NCI-H510A treated with DMSO at 0.1 percent for 48 hours (cell line): ENCODE data around the gene TAS2R60.
"Not testable (repeated sequence)": the region's sequence is repeated elsewhere in the genome, so short reads cannot be mapped to it uniquely, and the experiment has no call there.

Source experiments
- DNase-seq: peaks from one replicate; lab custom pipeline; 2025; lab: John Stamatoyannopoulos, UW

TAS2R60 gene

DNA sequence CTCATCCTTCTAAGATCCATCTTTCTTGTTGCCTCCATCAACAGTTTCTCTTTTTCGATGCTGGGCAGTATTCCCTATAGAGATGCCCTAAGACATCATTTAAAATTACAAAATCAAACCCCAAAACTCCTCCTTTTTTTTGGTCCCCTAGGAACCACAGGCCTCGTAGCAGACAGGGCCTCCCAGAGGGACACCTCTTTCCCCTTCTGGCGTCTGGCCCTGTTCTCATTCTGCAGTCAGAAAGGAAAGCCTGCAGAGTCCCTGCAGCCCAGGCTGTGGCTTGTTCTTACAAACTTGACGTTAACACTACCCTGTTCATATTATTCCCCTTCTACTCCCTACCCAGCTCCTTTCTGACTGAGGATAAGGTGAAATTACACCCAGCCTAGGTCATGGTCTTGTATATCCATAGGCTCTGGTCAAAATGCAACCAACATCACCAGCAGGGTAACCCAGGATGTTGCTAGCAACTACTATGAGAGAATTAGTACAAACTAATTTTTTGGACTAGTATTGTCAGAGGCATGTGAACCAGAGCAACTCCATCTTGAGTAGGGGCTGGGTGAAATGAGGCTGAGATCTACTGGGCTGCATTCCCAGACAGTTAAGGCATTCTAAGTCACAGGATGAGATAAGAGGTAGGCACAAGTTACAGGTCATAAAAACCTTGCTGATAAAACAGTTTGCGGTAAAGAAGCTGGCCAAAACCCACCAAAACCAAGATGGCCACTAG is 31.1 kb upstream of the TAS2R60 start:
- no peak for DNase-seq

DNA sequence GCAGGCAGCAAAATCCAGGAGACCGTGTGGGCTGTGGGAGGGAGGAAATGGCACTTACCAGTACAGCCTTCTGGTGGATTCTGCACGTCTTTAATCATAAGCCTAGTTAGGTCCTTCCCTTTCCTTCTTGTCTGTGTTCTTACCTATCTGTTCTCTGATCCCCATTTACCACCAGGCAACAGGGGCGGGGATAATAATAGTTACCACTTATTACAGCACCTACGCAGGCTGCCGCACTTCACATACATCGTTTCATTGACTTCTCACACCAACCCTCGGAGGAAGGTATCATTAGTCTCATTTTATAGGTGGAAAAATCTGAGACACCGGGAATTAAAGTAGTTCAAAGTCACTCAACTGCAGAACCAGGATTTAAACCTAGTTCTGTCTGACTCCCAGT is 30.1 kb upstream of the TAS2R60 start:
- DNase-seq = no peak

DNA sequence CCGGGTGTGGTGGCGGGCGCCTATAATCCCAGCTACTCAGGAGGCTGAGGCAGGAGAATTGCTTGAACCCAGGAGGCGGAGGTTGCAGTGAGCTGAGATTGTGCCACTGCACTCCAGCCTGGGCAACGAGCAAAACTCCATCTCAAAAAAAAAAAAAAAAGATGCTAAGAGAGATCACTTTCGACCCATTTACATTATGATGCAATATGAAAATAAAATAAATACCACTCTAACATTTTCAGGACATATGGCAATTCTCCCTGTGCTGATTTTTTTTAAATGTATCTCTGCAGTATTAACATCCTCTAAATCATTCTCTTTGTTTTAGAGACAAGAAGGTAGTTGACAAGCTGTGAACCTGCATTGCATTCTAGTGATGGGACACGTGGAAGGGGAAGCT is 28.0 kb upstream of the TAS2R60 start:
- DNase-seq = not testable (repeated sequence)

DNA sequence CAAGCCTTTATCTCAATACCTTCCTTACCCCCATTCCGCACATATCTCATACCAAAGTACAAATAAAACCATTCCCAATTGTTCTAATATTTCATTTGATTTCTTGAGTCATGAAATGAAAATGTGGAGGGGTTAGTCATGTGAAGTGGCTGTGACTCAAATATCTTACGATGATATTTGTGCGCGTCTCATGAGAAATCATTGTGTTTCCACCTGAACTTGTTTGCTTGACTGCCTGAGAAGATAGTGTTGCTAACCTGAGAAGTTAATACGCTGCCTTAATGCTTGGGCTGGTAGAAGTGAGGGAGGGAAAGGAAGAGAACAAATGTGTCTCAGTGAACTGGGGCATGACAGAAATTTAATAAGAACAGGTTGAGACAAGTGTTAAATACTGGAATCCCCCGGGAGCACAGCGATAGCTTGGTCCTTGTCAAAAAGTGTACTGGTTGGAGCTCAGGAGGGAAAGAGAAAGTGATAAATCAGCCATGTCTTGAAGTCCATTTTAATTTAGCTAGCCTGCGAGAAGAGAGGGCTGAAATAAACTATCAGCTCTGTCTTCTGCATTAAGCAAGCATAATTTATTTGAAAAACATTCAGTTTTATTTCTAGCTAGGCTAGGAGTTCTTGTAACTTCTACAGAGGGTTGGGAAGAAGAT is 27.4 kb upstream of the TAS2R60 start:
- no peak for DNase-seq

DNA sequence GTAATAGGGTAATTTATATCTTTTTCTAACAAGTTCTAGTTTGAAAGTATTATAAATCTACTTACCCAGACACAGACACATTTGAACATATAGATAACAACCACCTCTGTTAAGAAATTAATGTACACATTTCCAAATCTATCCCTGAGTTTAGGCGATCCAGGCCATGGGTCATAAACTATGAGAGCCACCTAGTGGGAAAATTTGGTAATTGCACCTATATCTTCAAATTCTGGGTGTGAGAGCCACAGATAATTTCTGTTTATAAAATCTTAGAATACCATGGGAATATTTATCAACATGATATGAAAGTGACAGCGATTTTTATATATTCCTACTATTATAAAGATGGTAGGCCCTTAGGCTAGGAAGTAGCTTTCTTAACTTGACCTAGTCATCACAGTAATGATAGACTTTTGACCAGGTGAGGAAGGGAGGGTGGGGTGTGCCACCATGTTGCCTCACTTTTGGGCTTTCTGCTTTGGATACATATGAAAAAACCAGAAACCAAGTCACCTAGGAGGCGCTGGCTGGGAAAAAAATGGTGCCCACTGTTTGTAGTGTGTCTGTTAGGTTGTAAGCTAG is 26.6 kb upstream of the TAS2R60 start:
- peak; percentile 49 for DNase-seq

DNA sequence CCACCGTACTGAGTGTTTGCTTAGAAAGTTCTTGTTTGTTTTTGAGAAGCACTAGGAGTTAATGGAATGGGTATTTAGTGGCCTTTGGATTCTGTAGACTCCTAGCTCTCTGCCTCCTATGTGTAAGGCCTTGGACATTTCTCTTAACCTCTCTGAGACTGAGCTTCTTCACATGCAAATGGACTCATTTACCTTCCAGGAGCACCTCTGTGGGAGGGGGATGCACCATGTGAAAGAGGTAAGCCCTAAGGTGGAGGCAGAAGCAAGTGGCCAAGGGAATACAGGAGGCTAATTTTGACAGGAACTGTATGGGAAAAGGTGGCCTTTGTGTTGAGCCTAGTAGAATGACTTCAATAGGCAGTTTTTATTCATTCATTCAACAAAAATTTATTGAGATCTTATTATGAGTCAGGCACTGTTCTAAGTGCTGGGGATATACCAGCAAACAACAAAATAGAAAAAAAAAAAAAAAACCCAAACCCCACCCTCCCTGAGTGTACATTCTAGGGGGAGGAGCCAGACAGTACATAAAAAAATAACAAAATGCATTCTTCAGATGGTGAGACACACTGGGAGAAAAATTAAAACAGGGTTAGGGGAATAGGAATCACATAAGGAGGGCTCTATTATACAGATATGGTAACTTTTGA is 25.4 kb upstream of the TAS2R60 start:
- no peak for DNase-seq

DNA sequence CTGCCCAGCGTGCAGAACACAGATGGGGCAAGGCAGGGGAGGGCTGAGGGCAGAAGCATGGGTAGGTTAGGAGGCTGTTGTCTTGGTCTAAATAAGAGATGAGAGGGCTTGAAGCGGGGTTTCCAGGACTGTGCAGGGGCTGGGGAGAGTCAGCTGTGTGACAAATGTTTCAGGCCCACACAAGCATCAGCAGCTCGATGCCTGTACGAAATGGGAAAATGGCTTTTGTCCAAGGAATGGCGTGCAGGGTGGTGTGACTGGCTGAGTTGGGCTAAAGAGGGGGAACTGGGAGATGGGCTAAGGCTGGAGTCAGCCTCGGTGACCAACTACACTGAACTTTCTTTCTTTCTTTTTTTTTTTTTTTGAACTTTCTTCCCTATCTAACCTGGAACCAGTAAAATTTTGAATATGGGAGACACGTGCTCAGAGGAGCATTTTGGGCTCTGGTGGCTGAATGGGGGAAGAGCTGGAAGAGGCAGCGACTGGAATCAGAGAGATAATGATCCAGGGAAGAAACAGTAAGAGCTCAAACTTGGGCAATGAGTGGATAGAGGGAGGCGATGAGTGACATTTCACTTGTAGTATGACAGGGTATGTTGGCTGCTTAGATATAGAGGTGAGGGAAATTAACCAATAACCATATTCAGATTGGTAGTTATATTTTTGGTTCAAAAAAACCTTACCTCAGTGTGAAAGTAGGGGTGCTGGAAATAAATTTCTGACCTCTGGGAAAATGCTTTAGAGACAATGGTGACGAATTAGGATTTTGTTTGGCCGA is 24.4 kb upstream of the TAS2R60 start:
- no peak for DNase-seq

DNA sequence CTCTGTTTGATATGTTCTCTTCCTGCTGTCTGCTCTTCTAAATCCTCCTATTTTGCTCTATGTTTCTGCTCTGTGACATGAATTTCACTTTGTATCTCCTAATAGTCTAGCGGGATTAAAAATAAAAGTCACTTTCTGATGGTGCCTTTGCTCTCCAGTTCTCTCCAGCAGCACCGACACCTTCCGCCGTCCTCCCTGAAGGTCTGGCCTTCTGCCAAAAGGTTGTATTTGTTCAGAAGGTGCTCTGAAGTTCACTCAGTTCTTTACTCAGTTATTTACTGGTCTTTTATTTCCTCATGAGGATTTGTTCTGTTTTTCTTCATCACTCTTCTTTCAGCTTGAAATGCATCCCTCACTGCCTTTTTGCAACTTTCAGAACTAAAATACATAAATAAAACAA is 23.4 kb upstream of the TAS2R60 start:
- peak; percentile 10 for DNase-seq

DNA sequence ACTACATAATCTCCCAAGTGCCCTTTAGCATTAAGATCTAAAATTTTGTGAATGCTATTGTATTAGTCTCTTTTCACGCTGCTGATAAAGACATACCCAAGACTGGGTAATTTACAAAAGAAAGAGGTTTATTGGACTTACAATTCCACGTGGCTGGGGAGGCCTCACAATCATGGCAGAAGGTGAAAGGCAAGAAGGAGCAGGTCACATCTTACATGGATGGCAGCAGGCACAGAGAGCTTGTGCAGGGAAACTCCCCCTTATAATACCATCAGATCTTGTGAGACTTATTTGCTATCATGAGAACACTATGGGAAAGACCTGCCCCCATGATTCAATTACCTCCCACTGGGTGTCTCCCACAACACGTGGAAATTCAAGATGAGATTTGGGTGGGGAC is 22.6 kb upstream of the TAS2R60 start:
- DNase-seq = not testable (repeated sequence)

DNA sequence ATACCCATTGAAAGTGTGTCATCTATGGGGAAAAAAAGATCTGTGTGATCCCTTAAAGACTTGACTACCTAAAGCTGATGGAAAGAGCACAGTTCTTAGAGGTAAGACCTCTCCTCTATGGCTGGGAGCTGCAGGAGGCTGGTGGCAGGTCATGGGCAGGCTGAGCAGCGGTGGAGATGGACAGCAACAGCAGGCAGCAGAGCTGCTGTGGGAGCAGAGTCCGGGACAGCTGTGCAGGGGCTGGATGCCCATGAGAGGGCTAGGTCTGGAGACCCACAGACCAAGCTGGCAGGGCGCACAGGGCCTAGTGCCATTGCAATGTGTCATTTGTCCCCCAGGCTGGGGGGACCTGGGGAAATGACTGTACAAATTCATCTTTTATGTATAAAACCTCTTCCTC is 21.2 kb upstream of the TAS2R60 start:
- DNase-seq = no peak

DNA sequence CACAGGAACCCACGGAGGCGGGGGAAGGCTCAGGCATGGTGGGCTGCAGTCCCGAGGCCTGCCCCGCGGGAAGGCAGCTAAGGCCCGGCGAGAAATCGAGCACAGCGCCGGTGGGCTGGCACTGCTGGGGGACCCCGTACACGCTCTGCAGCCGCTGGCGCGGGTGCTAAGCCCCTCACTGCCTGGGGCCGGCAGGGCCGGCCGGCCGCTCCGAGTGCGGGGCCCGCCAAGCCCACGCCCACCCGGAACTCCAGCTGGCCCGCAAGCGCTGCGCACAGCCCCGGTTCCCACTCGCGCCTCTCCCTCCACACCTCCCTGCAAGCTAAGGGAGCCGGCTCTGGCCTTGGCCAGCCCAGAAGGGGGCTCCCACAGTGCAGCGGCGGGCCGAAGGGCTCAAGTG is 18.8 kb upstream of the TAS2R60 start:
- DNase-seq = not testable (repeated sequence)

DNA sequence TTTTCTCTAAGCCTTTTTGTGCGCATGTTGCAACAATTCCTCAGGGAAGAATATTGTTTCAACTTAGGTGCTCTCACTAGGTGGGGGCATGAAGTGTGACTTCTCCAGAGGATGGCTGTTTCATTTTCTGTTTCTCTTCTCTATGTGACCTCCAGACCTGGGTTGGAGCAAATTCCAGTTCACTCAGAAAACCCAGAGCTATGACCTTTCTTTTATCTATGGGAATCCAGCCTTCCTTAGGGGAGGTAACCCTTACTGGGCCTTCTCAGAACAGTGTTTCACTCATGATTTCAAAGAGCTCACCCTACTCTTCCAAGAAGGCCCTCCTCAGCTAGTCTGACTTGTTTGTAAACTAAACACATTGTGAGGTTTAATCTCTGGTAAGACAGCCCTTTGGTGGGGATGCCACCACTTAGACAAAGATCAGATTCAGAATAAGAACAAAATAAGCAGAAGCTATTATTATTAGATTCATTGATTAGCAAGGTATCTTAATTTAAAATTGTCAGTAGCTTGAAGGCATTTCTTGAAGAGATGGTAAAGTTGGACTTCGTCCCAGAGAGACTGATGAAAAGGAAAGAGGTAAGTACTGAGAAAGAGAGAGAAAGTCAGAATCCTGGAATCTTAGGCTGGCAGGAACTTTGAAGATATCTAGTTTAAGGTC is 16.6 kb upstream of the TAS2R60 start:
- DNase-seq = no peak

DNA sequence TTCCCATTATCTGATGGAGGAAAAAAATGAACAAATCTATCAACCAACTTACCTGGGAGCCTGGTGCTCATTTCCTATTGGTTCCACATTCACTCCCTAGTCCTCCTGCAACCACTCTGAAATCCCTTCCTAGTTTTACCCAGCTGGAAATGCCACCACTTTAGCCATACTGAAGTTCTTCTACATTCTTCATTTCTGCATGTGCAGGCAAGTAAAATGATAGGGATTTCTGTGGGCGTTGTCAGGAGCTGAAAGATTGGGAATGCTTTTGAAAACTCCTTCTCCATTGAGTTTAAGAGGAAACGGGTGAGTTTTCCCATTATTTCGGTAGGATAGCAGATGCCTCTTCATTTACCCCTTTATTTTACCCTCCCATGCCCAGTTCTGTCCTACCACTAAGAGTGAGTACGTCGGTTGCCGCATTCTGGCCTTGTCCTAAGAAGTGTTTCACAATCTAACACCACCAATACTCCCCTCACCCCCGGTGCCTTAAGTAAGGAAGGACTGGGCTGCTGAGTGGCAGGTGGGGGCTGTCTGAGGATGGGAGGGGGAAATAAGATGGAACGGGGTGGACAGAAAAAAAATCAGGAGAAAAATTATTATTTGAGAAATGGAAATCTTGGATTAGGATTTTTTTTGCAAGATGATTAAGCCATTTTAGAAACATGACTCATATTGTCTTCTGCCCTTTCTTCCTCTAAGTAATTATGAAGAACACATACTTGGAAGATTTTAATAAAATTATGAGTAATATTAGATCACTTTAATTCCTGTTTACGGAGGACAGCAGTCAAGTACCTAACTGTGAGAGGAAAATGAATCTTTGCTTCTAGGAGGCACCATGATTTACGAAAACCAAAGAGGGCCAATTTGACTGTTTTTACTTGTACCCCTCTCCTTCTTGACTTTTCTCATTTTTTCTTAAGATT is 13.2 kb upstream of the TAS2R60 start:
- DNase-seq = no peak

DNA sequence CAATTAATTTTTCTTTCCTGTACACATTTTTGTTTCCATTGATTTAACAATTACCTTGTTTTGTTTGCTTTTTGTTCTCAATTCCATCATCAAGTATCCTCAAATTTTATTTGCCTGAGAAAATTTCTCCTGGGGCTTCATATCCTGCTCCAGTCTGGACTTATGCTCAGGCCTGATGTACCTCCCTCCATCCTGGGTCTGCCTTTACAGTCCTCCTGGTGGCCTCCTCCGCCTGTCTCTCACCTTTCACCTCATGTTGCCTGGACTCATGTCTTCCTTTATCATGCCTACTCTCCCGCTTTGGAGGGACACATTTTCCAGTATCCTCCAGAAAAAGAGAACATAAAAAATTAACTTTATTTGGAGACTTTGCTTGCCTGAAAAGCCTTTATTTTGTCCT is 12.1 kb upstream of the TAS2R60 start:
- no peak for DNase-seq

DNA sequence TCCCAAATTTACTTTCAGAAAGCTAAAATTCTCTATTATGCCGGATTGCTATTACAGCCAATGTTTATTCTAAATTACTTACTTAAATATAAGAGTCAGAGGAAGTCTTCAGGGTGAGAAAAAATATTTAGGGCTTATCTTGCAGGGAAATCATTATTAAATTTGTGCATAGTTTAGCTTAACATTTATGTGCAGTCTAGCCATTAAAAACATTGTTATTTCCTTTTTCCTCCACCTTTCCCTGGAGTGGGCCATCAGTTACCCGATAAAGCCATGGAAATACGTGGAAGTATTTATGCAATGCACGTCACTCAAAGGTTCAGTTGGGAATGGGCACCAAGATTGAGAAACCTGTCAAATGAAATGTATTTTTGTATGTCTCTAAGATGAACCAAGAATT is 9.5 kb upstream of the TAS2R60 start:
- no peak for DNase-seq

DNA sequence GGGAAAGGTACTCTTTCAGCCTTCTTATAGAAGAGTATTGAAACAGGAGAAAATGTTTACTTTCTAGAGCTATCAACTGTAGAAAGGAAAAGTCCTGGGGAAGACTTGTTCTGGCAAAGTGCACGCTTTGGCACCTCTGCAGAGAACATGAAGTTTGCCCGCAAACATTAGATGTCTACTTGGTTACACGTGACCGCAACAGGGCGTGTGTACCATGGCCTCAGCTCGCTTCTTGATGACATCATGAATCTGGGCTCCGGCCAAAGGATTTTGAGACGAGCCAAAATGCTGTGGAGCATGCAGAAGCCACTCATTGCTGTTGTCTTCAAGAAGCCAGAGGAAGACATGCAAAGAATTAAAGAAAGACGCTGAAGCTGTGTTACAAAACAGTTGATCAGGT is 8.6 kb upstream of the TAS2R60 start:
- no peak for DNase-seq

DNA sequence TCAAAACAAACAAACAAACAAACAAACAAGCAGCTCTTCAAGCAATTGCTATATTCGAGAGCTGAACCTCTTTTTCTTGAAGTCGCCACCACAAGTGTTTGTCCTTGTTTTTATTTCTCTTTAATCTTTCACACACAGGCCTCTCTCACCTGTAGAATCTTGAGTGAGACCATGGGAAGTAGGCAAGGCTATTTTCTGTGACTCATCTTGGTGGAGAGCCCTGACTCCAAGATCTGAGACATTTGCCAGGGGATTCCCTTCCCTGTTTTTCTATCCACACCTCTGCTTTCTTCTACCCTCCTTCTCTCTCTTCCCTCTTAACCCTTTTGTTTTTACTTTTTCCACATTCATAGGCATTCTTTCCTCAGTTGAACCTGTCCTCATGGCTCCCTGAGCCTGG is 8.0 kb upstream of the TAS2R60 start:
- DNase-seq = no peak

DNA sequence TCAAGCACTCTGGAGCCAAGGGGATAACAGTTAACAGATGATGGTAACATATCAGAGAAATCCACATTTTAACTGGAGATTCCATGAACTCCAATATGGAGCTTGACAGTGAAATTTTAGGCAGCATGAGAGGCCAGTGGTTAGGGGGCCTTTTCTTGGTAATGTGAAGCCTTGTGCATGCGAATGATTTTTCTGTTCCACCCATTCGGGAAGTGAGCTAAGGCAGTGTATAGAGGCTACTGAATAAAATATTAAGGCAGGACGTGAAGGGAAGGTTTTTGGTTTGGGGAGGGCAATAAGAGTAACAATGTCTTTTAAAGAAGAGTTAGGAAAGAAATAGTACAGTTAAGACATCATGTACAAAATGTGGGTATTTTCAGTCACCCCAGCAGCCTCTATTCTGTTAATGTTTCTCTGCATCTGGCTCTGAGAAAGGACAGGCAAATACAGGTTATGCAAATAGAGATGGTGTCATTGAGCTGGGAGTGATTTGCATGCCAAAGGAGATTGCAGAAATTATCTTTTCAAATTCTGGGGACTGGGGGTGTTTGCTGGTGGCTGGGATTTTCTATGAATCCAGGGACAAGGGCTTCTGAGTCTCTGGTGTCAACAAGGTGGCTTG is 6.8 kb upstream of the TAS2R60 start:
- no peak for DNase-seq

DNA sequence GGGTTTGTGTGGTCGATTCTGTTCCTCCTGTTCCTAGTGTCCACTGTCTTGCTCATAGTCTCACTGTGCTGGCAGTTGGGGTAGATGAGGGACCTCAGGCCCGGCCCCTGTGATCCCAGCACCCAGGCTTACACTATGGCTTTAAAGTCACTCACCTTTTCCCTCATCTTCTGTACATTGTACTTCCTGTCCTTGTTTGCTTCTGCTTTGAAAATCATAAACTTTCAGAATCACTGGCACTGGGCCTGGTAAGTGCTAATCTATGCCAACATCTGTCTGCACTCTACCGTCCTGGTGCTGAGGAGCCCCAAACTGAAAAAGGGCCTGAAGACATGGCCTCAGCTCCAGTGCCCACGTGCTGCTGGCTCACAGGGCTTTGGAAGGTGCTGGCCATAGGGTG is 5.7 kb upstream of the TAS2R60 start:
- no peak for DNase-seq

DNA sequence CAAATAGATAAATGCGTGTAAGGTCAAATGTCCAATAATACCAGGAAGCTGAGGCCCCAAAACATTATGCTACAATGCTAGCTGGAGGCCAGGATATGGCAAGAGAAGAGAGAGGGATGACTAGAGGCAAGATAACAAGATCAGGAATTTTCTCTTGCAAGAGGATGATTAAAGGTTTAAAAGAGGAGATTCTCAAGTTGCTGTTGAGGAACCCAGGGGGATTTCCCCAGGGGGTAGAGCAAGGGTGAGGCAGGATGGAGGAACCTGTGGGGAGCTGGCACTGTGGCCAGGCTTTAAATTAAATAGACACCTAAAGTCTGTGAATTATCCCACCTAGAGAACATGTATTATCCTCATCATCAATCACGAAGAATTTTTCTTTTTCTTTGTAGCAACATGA is 3.4 kb upstream of the TAS2R60 start:
- no peak for DNase-seq
